ENCODE measurements around the gene TGFB1I1.

TGFB1I1 gene

DNA sequence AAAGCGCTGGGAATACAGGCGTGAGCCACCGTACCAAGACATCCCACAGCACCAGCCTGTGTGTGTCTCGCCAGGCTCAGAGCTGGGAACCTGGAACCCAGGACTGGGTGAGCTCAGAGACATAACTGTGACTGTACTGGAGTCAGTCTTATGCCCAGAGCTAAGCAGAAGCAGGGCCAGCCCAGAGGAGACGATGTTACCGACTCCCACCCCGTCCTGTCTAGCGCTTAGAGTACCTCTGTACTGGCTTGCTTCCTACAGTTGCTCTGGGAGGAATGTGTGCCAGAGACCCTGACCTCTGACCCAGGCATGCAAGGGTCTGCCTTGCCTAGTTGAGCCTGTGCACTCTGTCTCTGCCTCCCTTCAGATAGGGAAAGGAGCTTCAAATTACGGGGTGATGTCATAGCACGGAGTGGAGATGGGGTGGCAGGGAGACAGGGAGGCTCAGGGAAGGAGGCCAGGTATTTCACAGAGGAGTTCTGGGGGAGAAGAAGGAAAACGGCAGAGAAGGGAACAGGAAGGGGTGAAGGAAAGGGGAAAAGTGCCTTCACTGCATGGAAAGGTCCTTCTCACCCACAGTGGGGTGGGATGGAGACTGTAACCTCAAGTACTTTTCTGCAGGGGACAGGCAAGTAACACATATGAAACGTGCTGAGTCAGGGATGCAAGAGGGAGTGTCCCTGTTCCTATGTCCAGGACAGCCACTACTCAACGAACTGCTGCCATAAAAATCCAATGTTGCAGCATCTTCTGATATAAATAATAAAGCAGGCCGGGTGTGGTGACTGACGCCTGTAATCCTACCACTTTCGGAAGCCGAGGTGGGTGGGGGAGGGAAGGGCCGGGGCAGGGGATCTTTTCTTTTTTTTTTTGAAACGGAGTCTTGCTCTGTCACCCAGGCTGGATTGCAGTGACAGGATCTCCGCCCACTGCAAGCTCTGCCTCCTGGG lies 18.4 kb upstream of the TGFB1I1 start:
- no peak for DNase-seq

DNA sequence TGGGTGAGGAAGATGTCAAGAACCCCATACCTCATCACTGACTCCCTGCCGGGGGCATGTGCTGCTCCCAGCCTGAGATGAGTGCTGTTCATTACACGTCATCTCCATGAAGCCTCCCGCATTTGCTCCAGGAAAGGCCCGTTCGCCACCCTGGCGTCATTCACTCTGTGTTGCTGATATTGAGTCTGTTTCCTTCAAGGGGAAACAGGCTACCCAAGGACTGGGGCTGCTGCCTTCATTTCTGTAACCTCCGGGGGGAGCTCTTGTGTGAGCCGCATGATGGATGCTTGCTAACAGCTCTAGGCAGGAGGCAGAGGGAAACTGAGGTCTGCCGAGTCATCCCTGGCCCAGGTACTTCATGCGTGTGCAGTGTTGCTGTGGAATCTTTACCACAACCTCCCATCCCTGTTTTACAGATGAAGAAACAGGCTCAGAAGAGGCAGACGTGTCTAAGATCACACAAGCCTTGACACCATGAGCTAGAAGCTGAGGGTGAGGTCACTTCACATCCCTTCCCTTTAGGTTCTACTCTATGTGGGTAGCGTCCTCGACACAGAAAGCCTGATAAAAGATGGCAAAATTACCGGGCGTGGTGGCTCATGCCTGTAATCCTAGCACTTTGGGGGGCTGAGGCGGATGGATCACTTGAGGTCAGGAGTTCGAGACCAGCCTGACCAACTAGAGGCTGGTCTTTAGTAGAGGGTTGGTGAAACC lies 16.2 kb upstream of the TGFB1I1 start:
- DNase-seq, result no peak

DNA sequence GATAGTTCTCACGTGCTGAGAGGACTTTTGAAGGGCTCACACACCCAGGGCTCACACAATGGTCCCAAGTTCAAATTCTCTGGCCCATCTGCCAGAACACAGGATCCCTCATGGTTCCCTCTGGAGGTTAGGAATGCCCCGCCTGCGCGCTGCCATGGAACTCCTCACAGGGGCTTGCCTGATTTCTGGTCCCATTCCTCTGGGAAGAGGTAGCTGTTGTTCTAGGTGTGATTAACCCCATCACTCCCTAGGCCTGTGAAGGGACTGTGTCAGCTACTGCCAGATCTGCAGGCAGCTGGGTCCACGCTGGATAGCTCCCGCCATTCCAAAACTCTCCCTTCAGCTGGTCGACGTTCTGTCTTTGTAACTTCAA lies 15.0 kb upstream of the TGFB1I1 start:
- no peak for DNase-seq

DNA sequence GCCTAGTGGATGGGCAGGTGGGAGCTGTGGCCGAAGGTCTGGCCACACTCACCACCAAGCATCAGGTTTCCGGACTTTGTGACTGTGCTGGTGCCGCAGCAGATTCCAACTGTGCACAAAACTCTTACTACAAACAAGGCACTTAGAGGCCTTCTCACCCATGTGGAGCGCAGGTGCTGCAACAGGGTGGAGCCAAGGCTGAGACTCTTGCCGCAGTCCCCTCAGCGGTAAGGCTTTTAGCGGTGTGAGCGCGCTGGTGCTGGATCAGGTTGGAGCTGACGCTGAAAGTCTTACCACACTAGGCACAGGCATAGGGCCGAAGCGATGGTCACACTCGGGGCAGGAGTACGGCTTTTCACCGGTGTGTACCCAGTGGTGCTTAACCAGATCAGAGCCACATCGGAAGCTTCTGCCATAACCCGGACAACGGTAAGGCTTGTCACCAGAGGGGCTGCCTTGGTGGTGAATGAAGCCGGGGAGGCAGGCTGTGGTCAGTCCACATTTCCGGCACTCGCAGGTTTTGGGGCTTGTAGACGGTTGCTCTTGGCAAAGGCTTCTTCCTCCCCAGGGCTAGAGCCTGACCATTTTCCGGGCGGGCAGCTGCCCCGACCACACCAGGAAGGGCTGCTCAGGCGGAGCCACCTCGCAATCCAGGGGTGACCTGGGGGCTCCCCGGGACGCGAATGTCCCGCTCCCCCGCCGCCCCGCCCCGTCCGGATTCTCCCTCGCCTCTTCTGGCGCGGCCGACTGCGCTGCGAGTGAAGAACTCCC lies 13.7 kb upstream of the TGFB1I1 start:
- DNase-seq, result peak in 1 of 2 donors; percentile 32

DNA sequence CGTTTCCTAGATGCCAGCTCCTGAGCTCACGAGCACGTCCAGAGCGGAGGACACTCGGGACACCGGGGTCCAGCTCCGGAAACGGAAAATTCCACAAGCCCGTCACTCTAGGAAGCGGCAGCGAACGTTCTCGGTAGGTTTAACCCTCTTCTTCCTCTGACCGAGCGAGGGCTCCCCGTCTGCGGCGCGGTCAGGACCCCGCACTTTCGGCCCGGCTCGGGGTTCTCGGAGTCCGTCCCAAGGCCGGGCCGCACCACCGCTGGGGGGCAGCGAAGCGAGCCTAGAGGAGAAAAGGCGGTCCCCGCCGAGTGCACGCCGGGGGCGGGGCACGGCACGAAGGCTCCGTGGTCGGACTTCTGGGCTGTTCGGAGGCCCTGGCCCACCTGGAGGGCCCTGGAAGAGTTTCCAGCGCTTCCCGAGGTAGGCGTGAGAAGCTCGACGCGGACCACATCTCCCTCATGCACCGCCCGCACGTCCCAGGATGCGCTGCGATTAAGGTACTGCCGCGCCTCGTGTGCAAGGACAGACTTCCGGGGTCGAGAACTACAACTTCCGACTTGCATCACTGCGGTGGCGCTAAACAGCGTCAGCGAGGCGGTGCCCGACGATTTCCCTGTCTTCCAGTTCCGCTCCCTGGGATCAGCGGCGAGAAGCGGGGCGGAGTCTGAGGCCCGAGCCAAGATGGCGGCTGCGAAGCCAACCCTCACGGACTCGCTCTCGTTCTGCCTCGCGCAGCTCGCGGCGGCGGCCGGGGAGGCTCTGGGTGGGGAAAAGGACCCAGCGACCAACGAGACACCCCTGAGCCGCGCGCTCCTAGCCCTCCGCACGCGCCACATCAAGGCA lies 12.9 kb upstream of the TGFB1I1 start, which contains the start of gene ARMC5:
ARMC5 (plus strand) TSS at position 658 of the 843 bp plus-strand sequence; CDS start at position 682, 24 bp downstream.
- DNase-seq, result peak; percentile 90 to 92

DNA sequence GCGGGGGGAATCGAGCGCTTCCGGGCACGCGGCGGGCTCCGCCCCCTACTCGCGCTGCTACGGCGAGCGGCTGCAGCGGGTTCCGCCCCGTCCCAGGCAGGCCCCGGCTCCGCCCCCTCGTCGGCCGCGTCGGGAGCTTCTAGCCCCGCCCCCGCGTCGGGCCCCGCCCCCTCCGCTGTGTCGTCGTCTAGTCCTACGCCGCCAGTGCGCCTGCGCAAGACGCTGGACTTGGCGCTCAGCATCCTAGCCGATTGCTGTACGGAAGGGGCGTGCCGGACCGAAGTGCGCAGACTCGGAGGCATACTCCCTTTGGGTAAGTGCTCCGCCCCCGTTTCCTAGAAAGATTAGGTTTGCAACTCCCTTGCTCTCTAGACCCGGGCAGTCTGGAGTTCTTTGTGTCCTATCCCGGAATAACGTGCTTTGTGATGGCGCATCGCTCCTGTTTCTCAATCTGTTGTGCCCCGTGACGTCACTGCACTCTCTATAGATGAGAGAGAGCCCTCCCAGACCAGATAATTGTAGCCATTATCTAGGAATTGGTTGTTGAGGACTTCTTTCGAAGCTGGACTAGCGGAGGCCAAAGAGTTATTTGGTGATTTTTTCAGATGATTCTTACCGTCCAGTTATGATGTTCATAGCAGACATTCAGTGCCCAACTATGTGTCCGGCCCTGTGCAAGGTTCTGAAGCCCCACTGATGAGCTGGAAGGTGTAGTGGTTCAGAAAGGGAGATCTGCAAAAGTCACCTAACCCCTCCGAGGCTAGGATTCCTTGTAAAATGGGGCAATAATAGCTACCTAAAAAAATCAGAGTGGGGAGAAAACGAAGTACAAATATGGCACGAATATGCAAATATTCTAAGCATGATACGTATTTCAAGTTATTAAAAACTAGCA lies 12.0 kb upstream of the TGFB1I1 start:
- peak; percentile 100 for DNase-seq

DNA sequence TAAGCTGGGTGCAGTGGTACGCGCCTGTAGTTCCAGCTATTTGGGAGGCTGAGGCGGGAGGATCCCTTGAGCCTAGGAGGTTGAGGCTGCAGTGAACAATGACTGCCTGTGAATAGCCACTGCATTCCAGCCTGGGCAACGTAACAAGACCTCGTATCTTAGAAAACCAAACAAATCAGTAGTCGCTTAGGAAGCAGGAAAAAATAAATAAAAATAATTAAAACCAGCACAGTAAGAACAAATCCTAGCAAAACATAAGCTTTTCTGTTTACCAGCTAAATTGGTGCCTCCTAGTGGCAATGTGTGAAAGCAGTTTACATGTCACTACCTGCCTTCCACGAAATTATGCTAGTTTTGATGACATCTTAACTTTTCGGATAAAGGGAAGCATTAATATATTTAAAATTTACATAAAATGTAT lies 11.4 kb upstream of the TGFB1I1 start:
- no peak for DNase-seq

DNA sequence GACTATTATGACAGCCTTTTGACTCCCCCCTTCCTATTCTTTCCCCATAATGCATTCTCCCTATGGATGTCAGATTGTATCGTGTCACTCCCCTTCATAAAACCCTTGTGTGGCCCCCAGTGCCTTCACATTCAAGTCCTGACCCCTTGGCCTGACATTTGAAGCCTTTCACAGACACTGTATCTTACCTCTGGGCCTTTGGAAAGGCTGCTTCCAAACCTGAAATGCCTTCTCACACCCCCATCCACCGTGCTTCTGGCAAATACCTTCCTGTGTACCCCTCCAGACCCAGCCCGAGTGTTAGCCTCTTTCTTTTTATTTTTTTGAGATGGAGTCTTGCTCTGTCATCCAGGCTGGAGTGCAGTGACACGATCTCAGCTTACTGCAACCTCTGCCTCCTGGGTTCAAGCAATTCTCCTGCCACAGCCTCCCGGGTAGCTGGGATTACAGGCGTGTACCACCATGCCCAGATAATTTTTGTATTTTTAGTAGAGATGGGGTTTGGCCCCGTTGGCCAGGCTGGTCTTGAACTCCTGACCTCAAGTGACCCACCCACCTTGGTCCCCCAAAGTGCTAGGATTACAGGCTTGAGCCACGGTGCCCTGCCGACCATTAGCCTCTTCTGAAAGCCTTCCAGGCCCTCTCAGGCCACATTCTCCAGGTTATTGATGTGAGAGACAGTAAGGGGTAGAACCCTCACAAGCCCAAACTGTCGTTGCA lies 10.6 kb upstream of the TGFB1I1 start:
- no peak for DNase-seq

DNA sequence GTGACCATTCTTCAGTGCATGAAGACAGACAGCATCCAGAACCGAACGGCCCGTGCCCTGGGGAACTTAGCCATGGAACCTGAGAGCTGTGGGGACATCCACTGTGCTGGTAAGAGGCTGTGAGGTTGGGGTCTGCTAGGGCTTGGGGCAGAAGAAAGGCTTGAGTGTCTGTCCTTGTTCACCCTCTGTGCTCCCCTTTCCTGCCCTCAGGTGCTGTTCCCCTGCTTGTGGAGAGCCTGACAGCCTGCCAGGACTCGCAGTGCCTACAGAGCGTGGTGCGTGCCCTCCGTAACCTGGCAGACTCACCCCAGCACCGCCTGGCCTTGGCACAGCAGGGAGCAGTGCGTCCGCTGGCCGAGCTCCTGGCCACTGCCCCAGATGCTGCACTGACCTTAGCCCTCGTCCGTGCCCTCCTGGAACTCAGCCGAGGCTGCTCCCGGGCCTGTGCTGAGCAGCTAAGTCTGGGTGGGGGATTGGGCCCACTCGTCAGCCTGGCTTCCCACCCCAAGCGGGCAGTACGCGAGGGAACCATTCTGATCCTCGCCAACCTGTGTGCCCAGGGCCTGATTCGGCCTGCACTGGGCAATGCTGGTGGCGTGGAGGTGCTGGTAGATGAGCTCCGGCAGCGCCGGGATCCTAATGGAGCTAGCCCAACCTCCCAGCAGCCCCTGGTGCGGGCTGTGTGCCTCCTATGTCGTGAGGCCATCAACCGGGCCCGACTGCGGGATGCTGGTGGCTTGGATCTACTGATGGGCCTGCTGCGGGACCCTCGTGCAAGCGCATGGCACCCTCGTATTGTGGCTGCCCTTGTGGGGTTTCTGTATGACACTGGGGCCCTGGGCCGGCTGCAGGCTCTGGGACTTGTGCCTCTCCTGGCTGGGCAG lies 9.8 kb upstream of the TGFB1I1 start:
- DNase-seq, result no peak

DNA sequence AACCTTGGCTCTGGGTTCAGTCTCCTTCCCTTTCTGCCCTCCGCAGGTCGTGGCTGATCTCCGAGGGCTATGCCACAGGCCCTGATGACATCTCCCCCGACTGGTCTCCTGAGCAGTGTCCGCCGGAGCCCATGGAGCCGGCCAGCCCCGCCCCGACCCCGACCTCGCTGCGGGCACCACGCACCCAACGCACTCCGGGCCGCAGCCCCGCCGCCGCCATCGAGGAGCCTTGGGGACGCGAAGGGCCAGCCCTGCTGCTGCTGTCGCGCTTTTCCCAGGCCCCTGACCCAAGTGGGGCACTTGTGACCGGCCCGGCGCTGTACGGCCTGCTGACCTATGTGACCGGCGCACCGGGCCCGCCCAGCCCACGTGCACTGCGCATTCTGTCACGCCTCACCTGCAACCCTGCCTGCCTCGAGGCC lies 7.6 kb upstream of the TGFB1I1 start:
- DNase-seq, result no peak

DNA sequence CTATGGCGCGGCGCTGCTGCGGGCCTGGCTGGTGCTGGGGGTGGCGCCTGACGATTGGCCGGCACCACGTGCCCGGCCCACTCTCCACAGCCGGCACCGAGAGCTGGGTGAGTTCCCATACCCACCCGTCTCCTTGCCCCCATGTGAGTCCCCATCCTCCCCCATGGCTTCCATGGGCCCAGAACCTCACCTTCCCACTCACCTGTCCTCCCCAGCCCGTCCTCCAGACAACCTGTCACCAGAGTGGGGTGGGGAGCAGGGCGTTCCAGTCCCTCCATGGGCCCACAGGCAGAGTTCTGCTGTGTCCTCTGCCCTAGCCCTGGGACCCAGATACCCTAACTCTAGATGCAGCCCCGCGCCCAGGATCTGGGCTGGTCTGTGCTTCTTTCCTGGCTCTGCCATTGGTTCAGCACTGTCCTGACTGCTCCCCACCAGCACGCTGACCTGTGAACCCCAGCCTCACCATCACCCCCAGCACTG lies 7.1 kb upstream of the TGFB1I1 start:
- no peak for DNase-seq

DNA sequence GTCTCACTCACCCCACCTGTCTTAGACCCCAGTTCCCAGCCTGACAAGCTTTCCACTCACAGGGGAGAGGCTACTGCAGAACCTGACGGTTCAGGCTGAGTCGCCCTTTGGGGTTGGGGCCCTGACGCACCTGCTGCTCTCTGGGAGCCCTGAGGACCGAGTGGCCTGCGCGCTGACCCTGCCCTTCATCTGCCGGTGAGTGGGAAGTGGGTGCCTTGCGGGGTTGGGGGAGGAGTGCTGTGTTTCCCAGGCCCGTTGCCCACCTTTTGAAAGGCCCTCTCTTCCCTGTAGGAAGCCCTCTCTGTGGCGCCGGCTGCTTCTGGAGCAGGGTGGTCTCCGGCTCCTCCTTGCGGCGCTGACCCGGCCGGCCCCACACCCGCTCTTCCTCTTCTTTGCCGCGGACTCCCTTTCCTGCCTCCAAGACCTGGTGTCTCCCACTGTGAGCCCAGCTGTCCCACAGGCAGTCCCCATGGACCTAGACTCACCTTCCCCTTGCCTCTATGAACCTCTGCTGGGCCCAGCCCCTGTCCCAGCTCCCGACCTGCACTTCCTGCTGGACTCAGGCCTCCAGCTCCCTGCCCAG lies 6.1 kb upstream of the TGFB1I1 start:
- DNase-seq, result no peak

DNA sequence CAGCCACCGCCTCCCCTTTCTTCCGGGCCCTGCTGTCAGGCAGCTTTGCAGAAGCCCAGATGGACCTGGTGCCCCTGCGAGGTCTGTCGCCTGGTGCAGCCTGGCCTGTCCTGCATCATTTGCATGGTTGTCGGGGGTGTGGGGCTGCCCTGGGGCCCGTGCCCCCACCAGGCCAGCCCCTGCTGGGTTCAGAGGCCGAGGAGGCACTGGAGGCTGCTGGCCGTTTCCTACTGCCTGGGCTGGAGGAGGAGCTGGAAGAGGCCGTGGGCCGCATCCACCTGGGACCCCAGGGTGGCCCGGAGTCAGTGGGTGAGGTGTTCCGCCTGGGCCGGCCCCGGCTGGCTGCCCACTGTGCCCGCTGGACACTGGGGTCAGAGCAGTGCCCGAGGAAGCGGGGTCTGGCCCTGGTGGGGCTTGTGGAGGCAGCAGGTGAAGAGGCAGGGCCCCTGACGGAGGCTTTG lies 5.5 kb upstream of the TGFB1I1 start:
- no peak for DNase-seq

DNA sequence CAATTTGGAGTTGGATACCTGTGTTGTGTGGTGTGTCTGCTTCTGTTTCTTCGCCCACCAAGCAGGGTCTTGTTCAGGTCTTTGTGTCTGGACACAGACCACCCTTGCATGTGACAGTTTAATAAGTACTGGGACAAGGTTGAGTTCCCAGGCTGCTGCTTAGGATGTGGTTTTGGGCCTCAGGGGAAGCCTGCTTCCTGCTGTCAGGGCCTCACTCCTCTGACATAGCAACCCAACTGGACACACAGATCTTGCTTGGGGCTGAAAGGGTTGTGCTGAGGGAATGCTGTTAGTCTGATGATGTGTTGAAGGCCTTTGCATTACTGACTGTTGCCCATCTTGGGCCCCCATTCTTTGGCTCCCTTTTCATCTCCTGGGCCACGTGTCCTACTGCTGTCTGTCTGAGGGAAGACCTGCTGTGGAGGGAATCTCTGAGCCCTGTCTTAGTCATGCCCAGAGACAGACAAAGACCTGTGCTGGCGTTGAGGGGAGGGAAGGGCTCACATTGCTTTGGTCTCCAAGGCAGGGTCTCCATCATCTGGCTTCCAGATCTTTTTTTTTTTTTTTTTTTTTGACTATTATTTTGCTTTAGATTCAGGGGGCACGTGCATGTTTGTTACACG lies 4.7 kb upstream of the TGFB1I1 start:
- no peak for DNase-seq

DNA sequence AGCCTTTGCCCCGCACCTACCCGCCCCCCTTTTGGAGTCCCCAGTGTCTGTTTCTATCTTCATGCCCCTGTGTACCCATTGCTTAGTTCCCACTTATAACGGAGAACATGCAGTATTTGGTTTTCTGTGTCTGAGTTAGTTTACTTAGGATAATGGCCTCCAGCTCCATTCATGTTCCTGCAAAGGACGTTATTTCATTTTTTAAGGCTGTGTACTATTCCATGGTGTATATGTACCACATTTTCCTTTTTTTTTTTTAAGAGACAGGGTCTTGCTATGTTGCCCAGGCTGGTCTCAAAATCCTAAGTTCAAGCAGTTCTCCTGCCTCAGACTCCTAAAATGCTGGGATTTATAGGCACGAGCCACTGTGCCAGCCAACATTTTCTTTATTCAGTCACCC lies 4.1 kb upstream of the TGFB1I1 start:
- DNase-seq, result no peak

DNA sequence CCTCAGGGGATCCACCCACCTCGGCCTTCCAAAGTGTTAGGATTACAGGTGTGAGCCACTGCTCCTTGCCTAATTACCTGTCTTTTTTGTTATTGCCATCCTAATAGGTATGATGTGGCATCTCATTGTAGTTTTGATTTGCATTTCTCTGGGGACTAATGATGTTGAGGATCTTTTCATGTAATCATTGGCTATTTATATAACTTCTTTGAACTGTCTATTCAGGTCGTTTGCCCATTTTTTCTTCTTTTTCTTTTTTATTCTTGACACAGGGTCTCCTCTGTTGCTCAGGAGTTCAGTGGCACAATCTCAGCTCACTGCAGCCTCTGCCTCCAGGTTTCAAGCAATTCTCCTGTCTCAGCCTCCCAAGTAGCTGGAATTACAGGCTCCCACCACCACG lies 1.3 kb upstream of the TGFB1I1 start:
- no peak for DNase-seq

DNA sequence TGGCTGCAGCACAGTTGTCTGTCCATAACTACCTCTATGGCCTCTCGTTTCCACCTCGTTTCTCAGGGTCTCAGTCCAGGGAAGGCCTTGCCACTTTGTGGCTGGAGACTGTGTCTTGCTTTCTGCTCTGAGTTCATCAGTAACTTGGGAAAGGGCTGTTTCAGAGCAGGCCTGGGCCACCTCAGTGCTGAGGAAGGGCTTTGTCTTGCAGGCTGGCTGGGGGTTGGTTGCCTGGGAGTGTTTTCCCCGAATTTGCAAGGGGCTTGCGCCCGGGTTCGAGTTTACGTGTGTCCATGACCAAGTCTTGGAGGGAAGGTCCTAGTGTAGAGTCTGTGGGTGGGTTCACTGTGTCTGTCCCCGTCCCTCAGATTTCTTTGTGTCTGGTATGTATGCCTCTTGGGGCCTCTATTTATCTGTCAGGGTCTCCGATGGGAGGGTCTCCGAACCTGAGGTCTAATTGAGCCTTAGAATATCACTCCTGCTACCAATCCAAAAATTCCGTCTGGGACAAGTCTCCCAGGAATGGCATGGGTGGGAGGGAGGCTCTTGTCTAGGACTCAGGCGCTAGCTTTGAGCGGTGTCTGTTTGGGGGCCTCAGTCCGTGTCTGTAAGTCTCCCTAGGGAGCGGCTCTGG lies 594 bp upstream of the TGFB1I1 start:
- no peak for DNase-seq

DNA sequence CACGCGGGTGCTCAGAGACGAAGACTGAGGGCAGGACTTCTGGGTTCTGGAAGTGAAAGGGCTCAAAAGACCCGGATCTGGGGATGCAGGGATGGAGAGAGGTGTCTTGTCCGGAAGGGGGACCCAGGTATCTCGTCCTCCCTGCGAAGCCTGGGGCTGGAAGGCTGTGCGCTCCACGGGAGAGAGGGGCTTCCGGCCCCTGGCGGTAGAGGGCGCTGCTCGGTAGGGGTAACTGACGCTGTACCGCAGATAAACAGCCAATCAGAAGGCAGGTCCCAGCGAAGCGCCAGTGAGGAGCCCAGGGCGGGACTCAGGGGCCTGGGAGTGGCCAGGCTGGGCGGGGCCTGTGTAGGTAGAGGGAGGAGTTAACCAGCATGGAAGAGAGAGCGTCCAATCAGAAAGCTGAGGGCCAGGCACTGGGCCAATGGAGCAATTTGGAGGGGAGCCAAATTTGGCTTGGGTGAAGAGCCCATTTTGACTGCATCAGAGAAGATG lies 804 bp downstream of the TGFB1I1 start:
- peak in 1 of 2 donors; percentile 57 for DNase-seq

Data from stimulated activated CD4-positive, alpha-beta T cell treated with anti-CD3 and anti-CD28 coated beads, Interleukin-2, amount 100 ng/mL, for 48 hours (primary cell).